Measurements from ENCODE around the gene FAM222B.

DNA sequence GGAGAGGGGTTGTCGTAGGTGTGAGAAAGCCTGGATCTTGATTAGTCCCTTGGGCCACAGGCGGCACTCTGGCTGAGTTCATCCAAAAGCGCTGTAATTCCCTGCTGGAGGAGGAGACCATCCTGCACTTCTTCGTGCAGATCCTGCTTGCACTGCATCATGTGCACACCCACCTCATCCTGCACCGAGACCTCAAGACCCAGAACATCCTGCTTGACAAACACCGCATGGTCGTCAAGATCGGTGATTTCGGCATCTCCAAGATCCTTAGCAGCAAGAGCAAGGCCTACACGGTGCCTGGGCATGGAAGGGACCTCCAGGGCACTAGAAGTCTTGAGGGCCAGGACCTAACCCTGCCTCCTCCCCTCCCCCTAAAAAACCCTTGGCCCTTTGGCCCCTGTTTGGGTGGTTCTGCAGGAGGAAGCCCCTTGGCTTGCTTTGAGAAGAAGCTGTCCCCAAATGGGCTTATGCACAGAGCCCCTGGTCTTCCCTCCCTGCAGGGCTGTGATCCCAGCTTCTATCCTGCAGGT is 107.8 kb downstream of the FAM222B start:
- TF ChIP-seq, protein P1, sequence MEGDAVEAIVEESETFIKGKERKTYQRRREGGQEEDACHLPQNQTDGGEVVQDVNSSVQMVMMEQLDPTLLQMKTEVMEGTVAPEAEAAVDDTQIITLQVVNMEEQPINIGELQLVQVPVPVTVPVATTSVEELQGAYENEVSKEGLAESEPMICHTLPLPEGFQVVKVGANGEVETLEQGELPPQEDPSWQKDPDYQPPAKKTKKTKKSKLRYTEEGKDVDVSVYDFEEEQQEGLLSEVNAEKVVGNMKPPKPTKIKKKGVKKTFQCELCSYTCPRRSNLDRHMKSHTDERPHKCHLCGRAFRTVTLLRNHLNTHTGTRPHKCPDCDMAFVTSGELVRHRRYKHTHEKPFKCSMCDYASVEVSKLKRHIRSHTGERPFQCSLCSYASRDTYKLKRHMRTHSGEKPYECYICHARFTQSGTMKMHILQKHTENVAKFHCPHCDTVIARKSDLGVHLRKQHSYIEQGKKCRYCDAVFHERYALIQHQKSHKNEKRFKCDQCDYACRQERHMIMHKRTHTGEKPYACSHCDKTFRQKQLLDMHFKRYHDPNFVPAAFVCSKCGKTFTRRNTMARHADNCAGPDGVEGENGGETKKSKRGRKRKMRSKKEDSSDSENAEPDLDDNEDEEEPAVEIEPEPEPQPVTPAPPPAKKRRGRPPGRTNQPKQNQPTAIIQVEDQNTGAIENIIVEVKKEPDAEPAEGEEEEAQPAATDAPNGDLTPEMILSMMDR (IDR thresholded peaks at IDR 0.05): no peak
- no peak for TF ChIP-seq EZH2 (IDR thresholded peaks at IDR 0.05)
